KOPT-K1 (cell line): ENCODE data around the gene PIH1D1.
"Not testable (repeated sequence)": the region's sequence is repeated elsewhere in the genome, so short reads cannot be mapped to it uniquely, and the experiment has no call there.

Source experiments
- H3K27ac ChIP-seq: fragments of 200-600 bp; sonication (generic); 2 replicates; pipeline ENCODE4 v1.5.1; 2016; ENCODE audit warnings: antibody characterized with exemption, mild to moderate bottlenecking, low read depth, low read length; ENCODE audit not compliant: poor library complexity, severe bottlenecking
- H3K36me3 ChIP-seq: fragments of 200-600 bp; sonication (generic); 2 replicates; pipeline ENCODE4 v1.5.1; 2017; ENCODE audit warnings: antibody characterized with exemption, mild to moderate bottlenecking, low read length, moderate library complexity; ENCODE audit not compliant: insufficient read depth
- H3K9me3 ChIP-seq: fragments of 200-600 bp; sonication (generic); 2 replicates; pipeline ENCODE4 v1.5.1; 2017; ENCODE audit warnings: antibody characterized with exemption, low read length, mild to moderate bottlenecking; ENCODE audit not compliant: insufficient read depth, poor library complexity, severe bottlenecking

Gene PIH1D1

GRCh38 chr19:49469828-49470614 lies 18.4 kb upstream of the PIH1D1 start:
- no peaks in the 10 kb centered on the region for H3K9me3 ChIP-seq
- peaks cover 18% of the 10 kb centered on the region for H3K36me3 ChIP-seq
- peak overlapping the region; percentile 65 for H3K27ac ChIP-seq

DNA sequence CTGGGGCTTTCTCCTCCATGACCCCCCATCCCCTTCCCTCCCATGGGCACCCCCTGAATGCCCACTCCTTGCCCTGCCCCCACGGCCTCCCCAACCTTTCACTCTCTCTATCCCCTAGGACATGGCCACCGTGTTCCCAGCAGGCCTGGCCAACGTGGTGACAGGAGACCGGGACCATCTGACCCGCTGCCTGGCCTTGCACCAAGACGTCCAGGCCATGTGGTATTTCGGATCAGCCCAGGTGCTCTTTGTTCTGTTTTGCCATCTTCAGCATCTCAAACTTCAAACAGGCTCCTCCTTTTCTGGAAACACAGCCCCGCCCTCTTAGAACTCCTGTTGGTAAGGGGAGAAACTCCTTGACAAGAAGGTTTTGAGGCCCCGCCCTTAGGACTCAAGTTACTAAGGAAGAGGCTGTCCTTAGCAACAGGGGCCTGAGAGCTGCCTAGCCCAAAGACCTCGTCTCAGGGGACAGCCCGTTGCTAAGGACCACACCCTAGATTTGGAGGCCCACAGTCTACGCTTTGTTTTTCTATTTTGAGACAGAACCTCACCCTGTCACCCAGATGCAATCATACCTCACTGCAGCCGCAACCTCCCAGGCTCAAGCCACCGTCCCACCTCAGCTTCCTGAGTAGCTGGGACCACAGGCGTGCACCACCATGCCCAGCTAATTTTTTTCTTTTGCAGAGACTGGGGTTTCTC lies 17.3 kb upstream of the PIH1D1 start:
- Histone ChIP-seq H3K9me3 (no peaks in the 10 kb centered on the region), H3K36me3 (peaks cover 27% of the 10 kb centered on the region), H3K27ac (no peak overlapping the region)

DNA sequence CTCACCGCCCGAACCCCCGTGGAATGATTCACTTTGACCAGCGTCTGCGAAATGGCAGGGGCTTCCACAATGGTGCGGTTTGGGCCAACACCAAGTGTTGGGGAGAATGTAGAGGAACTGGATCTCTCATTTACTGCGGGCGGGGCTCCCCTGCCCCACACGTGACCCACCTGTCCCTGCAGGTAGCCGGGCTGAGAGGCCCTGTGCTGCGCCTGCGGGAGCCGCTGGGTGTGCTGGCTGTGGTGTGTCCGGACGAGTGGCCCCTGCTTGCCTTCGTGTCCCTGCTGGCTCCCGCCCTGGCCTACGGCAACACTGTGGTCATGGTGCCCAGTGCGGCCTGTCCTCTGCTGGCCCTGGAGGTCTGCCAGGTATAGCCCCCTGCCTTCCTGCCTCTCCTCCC lies 16.6 kb upstream of the PIH1D1 start:
- Histone ChIP-seq H3K36me3 (peaks cover 27% of the 10 kb centered on the region), H3K9me3 (no peaks in the 10 kb centered on the region), H3K27ac (no peak overlapping the region)

- Histone ChIP-seq H3K9me3 (no peaks in the 10 kb centered on the region), H3K27ac (no peak overlapping the region), H3K36me3 (peaks cover 32% of the 10 kb centered on the region)
Observed at GRCh38 chr19:49465371-49465770, 13.8 kb upstream of the PIH1D1 start.

- H3K36me3 ChIP-seq: peaks cover 45% of the 10 kb centered on the region
- no peaks in the 10 kb centered on the region for H3K9me3 ChIP-seq
- H3K27ac ChIP-seq: no peak overlapping the region
Observed at GRCh38 chr19:49463960-49464740, 12.5 kb upstream of the PIH1D1 start.

- Histone ChIP-seq H3K36me3 (peaks cover 49% of the 10 kb centered on the region), H3K9me3 (no peaks in the 10 kb centered on the region), H3K27ac (no peak overlapping the region)
Observed at GRCh38 chr19:49462492-49462891, 10.9 kb upstream of the PIH1D1 start.

- peaks cover 48% of the 10 kb centered on the region for H3K36me3 ChIP-seq
- no peaks in the 10 kb centered on the region for H3K9me3 ChIP-seq
- H3K27ac ChIP-seq: no peak overlapping the region
Observed at GRCh38 chr19:49461656-49462055, 10.0 kb upstream of the PIH1D1 start.

GRCh38 chr19:49461130-49461529 lies 9.5 kb upstream of the PIH1D1 start:
- H3K9me3 ChIP-seq, H3K27ac ChIP-seq: not testable (repeated sequence)
- peaks cover 49% of the 10 kb centered on the region for H3K36me3 ChIP-seq

DNA sequence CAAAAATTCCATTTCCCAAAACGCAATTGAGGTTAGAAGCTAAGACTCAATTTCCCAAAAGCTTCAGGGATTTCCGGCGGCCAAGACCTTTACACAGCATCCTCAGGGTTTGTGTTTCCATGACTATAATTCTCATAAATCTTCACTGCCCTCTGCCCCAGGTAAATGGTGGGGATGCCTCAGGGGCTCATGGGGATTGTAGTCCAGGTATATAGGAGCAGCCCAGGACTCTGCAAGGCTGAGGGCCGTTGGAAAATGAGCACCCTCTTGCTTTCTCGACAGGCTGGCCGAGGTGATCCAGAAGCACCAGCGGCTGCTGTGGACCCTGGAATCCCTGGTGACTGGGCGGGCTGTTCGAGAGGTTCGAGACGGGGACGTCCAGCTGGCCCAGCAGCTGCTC lies 7.8 kb upstream of the PIH1D1 start:
- Histone ChIP-seq H3K9me3 (no peaks in the 10 kb centered on the region), H3K27ac (no peak overlapping the region), H3K36me3 (peaks cover 32% of the 10 kb centered on the region)

- Histone ChIP-seq H3K9me3 (no peaks in the 10 kb centered on the region), H3K27ac (peak overlapping the region; percentile 29), H3K36me3 (peaks cover 29% of the 10 kb centered on the region)
Observed at GRCh38 chr19:49458567-49458903, 6.9 kb upstream of the PIH1D1 start.

GRCh38 chr19:49456326-49456725 lies 4.7 kb upstream of the PIH1D1 start:
- Histone ChIP-seq H3K27ac (no peak overlapping the region), H3K36me3 (peaks cover 29% of the 10 kb centered on the region), H3K9me3 (no peaks in the 10 kb centered on the region)

DNA sequence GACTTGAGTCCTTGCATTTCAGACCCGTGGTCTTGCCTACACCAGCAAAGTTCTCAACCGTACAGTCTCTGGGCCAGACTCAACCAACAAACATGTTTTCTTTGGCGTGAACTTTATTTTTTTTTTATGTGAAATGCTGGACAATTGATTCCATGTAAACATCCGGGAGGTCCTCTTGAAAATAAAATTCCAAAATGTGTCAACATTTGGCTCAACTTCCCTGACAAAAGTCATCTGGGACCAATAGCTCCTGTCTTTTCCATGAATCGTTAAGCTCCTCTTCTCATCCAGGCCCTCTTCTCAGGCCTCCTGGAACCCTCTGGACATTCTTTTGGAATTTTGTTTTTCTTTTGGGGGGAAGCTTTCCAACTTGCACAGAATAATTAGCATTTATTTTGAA lies 4.2 kb upstream of the PIH1D1 start:
- Histone ChIP-seq H3K9me3 (no peaks in the 10 kb centered on the region), H3K27ac (no peak overlapping the region), H3K36me3 (peaks cover 28% of the 10 kb centered on the region)

DNA sequence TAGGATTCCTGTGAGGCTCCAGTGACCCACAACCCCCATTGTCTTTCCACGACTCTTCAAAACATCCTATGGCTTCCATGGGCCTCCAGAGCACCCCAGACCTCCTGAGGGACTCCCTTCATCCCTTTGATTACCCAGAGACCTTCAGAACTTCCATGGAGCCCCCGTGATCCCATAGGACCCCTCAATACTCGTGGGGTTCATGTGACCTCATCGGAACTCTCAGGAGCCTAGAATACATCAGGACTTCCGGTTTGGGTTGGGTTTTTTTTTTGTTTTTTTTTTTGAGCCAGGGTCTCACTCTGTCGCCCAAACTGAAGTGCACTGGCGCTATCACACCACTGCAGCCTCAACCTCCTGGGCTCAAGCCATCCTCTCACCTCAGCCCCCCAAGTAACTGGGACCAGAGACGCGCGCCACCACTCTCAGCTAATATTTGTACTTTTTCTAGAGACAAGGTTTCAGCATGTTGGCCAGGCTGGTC lies 2.2 kb upstream of the PIH1D1 start:
- no peaks in the 10 kb centered on the region for H3K9me3 ChIP-seq
- H3K27ac ChIP-seq: peak overlapping the region; percentile 99
- peaks cover 27% of the 10 kb centered on the region for H3K36me3 ChIP-seq

DNA sequence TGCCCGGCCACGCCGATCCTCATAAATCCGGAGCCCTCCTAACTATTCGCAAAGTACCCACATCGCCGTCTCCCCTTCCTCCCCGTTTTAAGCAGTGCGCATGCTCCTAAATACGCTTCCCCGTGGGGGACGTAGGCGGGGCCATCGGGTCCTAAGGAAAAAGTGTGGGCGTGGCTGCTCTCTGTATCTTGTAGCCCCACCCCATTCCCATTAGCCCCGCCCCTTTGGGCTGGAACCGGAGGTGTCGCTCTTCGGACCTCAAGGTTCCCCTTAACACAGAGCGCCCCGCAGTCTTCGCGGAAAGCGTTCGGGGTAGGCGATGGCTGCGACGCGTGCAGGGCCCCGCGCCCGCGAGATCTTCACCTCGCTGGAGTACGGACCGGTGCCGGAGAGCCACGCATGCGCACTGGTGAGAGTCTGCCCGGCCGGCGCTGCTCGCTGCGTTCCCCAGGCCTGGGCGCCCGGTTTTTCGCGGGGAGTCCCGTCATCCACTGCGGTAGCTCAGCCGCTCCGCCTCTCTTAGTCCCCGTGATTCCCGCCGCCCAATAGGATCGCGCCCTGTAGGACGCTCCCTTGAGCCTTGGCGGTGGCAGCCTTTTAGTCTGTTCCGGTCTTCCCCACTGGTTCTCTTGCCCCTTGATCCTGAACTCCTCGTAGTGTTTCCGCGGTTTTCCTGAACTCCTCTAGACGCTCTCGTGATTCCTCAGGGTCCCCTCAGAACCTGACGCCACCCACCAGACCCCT lies 1.6 kb upstream of the PIH1D1 start, which contains the start of gene ALDH16A1:
TSS of gene ALDH16A1 (plus strand) at position 213 of the 744 bp plus-strand sequence. CDS start at position 320, 107 bp downstream.
- peaks cover 32% of the 10 kb centered on the region for H3K36me3 ChIP-seq
- no peaks in the 10 kb centered on the region for H3K9me3 ChIP-seq
- peak within 1 kb of the TSS; percentile 99 for H3K27ac ChIP-seq
